Activated T-cell treated with anti-CD3 and anti-CD28 coated beads, Interleukin-2, amount 50 U/mL, for 4 hours (primary cell): ENCODE measurements around the gene USP22. TPM values are rescaled to one million over a fixed set of nuclear protein-coding genes. Genes with fewer than 3 reads are reported as not detected.

Experiments used
- ATAC-seq, 2 donors: fragments of 200-7000 bp; cut with Tn5 transposase; one replicate each; pipeline ENCODE4 v1.10.0; 2021
- DNase-seq: peaks from one replicate; pipeline ENCODE4 v3.0.0-alpha.2; 2020
- H3K27me3 Mint-ChIP-seq: one replicate; pipeline ENCODE4 v1.8.0; 2021; ENCODE audit warnings: low read depth, mixed read lengths
- H3K36me3 Mint-ChIP-seq: one replicate; pipeline ENCODE4 v1.8.0; 2022; ENCODE audit warnings: mixed read lengths; ENCODE audit not compliant: insufficient read depth
- H3K4me1 Mint-ChIP-seq: one replicate; pipeline ENCODE4 v1.8.0; 2021; ENCODE audit warnings: low read depth, mixed read lengths
- H3K4me3 Mint-ChIP-seq: one replicate; pipeline ENCODE4 v1.8.0; 2021; ENCODE audit warnings: mild to moderate bottlenecking, moderate library complexity, mixed read lengths
- H3K9me3 Mint-ChIP-seq: one replicate; pipeline ENCODE4 v1.8.0; 2021; ENCODE audit warnings: mixed read lengths
- total RNA-seq, 3 donors: library from RNA; stranded (reverse); gene quantifications; one replicate each; pipeline ENCODE4 v1.2.1, GENCODE V29; 2021

The USP22 gene
- total RNA-seq, 3 donors from 2014 or later: 112 to 125 (median 124) TPM

DNA sequence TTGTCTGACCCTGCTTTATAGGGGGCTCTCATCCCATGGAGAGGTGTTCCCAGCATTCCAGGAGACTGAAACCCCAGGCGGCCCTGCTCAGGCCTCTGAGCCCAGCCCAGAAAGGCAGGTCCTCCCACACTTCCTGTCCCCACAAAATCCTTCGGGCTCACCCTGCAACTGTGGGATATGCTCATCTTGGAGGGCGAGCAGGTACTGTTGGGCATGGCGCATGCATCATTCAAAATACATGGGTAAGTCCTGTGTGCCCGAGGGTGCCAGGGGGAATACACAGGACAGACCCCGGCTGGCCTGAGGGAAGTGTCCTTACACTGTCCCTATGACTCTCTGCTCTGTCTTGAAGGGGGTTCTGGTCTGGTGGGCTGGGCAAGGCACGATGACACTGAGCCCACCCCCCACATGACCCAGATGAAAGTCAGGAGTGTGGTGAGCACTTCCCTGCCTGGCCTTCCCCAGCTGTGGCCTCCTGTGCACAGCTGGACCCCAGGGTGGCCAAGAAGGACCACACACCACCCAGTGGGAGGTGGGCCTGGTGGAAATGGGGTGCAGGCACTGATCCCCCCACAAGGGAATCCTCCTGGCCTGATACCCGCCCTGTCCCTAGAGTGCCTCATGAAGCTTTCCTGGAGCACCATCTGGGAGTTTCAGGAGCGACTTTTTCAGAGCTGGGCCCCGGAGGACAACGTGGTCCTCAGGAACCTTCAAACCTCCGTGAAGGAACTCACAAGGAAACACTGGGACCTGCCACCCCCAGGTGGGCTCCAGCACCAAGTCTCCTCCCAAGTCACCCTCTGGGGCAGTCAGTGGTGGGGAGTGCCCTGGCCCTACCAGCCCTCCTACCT is 46.7 kb downstream of the USP22 start:
- Mint-ChIP-seq H3K4me3 (no peak overlapping the region), H3K9me3 (no peaks in the 10 kb centered on the region), H3K36me3 (peaks cover 2% of the 10 kb centered on the region), H3K27me3 (no peaks in the 10 kb centered on the region), H3K4me1 (peaks cover 17% of the 10 kb centered on the region)
- ATAC-seq (no peak), DNase-seq (no peak)

DNA sequence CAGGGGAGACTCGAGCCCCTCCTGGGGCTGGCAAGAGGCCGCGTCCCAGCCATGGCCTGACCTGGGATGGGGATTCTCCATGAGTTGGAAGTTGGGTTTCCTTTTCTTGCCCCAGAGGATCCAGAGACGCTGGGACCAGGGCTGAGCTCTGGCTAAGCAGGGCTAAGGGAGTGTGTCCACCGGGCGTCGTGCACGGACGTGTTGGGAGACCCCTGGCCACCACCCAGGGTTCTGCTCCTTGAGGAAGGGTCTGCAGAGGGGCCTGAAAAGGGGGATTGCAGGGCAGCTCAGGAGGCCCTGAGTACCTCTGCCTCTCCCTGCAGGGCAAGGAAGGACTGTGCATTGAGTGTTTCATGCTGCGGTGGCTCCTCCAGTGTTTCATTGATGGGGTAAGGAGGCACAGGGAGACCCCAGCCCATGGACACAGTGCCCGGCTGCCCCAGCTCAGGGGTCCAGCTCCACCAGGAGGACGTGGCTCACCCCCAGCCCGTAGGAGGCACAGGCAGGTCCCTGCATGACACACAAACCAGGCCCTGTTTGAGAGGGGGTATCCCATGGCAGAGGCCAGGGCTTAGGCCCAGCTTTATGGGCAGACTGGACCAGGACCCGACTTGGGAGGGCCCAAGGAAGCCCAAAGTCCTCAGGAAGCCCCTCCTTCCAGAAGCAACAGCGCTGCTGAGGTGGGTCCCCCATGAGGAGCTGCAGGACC is 47.5 kb downstream of the USP22 start:
- ATAC-seq: no peak
- DNase-seq: no peak
- no peak overlapping the region for H3K4me3 Mint-ChIP-seq
- no peaks in the 10 kb centered on the region for H3K27me3 Mint-ChIP-seq
- H3K9me3 Mint-ChIP-seq: no peaks in the 10 kb centered on the region
- peaks cover 14% of the 10 kb centered on the region for H3K4me1 Mint-ChIP-seq
- peaks cover 2% of the 10 kb centered on the region for H3K36me3 Mint-ChIP-seq

DNA sequence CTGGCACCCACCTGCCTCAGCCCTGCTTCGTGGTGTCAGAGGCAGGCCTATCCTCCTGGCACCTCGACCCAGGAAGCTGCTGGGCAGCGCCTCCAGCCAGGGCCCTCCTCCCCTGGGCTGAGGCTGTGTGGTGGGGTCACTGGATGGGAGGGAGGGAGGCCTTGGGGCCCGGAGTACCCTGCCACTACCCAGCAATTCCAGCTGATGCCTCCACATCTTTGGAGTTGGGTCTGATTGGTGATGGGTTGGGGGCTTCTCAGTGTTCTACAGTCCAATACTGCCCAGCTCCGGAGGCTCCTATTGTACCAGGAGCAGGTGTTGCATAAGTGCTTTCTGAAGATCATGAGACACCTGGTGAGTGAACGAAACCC is 48.0 kb downstream of the USP22 start:
- no peak overlapping the region for H3K4me3 Mint-ChIP-seq
- H3K4me1 Mint-ChIP-seq: peaks cover 14% of the 10 kb centered on the region
- H3K27me3 Mint-ChIP-seq: no peaks in the 10 kb centered on the region
- H3K9me3 Mint-ChIP-seq: no peaks in the 10 kb centered on the region
- DNase-seq (no peak), ATAC-seq (no peak)
- no peaks in the 10 kb centered on the region for H3K36me3 Mint-ChIP-seq

DNA sequence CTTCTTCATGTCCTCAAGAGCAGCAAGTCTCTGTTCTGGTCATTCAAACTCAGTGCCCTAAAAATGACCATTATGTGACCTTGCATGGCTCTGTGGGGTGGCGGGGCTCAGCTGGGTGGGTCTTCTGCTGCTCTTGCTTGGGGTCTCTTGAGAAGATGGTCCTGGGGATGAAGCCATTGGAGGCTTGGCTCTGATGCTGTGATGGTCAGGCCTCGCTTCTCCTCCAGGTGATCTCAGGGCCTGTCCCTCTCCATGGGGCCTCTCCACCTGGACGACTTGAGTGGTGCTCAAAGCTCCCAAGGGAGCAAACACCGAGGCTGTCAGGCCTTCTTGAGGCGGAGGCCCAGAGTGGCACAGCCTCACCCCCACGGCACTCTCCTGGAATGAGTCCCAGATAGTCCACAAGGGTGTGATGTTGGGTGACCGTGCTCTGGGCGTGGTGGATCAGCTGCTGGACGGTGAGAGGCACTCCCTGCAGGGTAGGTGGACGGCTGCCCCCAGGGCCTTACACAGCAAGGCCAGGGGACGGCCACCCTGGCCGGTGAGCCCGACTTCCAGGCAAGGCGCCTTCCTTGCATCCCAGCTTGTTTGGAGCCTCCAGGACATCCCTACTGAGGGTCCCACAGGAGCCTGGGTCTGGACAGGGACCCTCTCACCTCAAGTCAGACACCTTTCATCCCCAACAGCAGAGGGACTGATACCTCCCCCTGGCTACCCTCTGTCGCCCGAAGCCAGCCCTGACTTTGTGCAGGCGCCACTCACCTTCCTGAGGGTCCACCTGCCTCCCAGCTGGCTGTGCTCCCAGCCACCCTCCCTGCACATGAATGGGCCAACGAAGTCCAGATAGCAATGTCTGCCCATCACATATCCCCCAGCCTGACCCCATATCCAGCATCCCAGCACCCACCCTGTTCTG is 48.7 kb downstream of the USP22 start:
- H3K9me3 Mint-ChIP-seq: no peaks in the 10 kb centered on the region
- H3K36me3 Mint-ChIP-seq: no peaks in the 10 kb centered on the region
- H3K4me1 Mint-ChIP-seq: peaks cover 9% of the 10 kb centered on the region

DNA sequence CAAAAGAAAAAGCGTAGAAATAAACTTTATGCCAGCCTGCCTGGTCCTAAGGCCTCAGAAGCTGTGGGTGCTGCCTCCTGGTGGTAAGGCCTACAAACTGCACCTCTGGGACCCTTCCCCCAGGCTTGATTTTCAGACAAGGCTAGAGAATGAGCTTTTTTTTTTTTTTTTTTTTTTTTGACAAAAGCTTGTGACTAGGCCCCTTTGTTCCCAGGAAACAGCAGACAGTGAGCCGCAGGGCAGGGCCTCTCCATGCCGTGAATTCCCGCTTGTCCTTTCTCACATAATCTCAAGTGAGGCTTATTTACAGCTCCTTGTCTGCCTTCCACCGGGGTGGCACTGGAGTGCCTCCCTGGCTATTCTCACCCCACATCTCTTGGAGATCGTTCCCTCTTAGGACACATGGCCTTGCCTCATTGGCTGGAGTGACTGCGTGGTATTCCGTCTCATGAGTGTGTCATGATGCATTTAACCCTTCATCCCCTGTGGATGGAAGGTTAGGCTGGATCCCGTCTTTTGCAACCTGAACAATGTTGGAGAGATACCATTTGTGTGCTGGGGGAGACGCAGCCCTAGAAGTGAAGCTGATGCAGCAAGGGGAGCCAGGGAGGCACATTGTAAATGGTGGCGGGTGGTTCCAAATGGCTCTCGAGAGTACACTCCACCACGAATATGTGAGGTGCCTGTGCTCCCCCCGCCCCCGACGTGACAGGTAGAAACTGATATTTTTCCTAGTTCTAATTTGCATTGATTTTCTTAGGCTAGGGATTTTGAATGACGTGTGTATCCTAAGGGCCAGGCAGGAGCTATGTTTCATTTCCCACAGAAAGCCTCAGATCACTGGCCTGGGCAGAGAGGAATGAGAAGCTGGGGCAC is 49.6 kb downstream of the USP22 start:
- Mint-ChIP-seq H3K27me3 (no peaks in the 10 kb centered on the region), H3K4me3 (no peak overlapping the region), H3K36me3 (no peaks in the 10 kb centered on the region), H3K4me1 (peaks cover 1% of the 10 kb centered on the region), H3K9me3 (no peaks in the 10 kb centered on the region)
- ATAC-seq: peak; percentile 45 to 63
- DNase-seq: peak; percentile 53

More for the DNA sequence above, 48.7 kb downstream of the USP22 start:
- H3K27me3 Mint-ChIP-seq: no peaks in the 10 kb centered on the region
- DNase-seq (no peak), ATAC-seq (no peak)
- H3K4me3 Mint-ChIP-seq: no peak overlapping the region

DNA sequence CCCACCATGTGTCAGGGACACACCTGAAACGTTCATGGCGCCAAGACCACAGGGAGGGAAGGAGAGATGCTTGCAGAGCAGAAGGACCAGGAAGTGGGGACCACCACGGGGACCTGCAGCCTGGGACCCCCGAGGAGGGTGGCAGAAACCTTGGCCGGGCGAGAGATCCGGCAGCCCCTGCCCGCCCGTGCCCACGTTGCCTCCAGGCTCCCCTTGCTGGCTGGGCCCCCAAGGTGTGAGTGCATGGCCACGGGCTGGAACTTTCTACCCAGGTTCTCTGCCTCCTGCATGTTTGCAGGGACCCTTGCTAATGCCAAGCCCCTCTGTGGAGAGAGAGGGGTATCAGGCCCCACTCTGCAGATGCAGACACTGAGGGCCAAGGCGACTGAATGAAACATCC is 50.4 kb downstream of the USP22 start:
- H3K27me3 Mint-ChIP-seq: no peaks in the 10 kb centered on the region
- no peaks in the 10 kb centered on the region for H3K36me3 Mint-ChIP-seq
- no peaks in the 10 kb centered on the region for H3K9me3 Mint-ChIP-seq
- ATAC-seq (no peak), DNase-seq (no peak)
- peaks cover 1% of the 10 kb centered on the region for H3K4me1 Mint-ChIP-seq
- H3K4me3 Mint-ChIP-seq: no peak overlapping the region

DNA sequence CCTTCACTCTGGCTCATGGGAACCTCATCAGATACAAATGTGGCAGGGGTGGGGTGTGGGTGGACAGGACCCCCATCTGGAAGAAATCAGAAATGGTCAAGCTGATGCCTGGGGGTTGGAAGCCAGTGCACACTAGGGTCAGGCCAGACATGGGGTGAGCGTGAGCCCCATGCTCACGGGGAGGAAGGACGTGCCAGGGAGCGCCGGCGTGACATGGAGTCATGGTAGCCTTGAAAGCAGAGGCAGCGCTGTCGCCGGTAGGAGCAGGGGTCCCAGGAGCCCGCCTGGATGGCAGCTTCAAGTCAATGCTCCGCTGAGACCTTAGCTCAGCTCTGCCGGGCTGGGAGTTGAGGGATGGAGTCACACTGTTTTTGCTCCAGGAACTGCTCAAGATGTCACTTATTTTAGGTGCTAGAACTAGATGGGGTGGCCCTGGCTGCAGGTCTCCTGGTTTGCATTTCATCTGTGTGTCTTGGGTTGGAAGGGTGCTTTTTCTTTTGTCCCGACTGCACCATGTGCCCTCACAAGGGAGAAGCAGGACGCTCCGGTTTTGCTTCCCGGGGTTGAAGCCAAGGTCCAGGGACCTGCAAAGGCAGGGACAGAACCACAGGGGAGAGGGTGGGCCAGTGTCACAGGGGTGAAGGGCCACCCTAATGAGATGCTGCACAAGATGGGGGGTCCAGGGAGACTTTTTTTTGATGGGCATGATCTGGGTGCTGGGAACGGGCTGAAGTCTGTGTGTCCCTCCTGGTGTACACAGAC is 51.4 kb downstream of the USP22 start:
- Mint-ChIP-seq H3K4me1 (peaks cover 1% of the 10 kb centered on the region), H3K9me3 (no peaks in the 10 kb centered on the region), H3K36me3 (no peaks in the 10 kb centered on the region), H3K4me3 (no peak overlapping the region), H3K27me3 (no peaks in the 10 kb centered on the region)
- DNase-seq: no peak
- ATAC-seq: no peak

DNA sequence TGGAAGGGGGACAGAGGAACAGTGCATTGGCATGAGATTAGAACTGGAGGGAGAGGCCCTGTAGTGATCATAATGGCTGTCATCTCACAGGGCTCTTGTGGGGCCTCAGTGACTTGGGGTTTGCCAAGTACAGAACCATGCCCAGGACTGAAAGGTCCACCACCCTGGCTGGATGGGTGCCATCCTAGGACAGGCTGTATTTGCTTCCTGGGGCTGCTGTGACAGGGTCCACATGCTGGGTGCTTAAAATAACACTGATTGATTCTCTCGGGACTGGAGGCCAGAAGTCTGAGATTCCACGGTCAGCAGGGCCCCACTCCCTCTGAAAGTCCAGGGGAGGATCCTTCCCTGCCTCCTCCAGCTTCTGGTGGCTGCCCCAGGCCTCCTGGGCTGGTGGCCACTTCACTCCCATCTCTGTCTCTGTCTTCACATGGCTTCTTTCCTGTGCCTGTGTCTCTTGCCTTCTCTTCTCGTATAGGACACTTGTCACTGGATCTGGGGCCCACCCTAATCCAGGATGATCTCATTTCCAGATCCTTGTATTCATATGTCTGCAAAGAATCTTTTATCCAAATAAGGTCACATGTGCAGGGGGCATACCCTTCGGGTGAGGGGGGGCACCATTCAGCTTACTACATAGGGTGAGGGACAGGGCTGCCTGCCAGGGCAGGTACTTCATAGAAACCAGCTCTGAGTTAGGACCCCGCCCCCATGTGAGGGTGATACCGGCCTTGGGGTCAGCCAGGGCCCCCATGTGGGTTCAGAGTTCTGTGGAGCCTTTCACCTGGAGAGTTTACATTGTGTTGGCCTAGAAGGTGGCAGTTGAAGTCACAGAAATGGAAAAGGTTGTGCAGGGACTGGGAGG is 52.6 kb downstream of the USP22 start:
- ATAC-seq (no peak), DNase-seq (no peak)
- H3K4me3 Mint-ChIP-seq: no peak overlapping the region
- H3K9me3 Mint-ChIP-seq: no peaks in the 10 kb centered on the region
- H3K4me1 Mint-ChIP-seq: peaks cover 1% of the 10 kb centered on the region
- H3K36me3 Mint-ChIP-seq: no peaks in the 10 kb centered on the region
- no peaks in the 10 kb centered on the region for H3K27me3 Mint-ChIP-seq

DNA sequence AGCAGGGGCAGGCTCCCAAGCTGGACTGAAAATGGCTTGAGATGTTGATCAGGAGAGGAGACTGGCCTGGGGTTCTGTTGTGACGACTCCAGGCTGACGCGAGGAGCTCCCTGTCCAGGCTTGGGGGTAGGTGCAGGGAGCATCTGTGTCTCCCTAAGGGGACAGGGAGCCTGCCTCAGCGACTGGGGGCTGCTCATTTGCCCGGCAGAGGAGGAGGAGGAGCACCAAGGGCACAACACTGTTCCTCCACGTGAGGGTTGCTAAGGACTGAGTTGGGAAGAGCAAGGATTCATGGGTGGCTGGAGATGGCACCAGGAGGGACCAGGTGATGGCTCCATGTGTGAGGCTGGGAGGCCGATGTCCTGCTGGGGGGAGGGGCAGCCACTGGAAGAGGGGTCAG is 53.3 kb downstream of the USP22 start:
- Mint-ChIP-seq H3K27me3 (no peaks in the 10 kb centered on the region), H3K4me1 (peaks cover 1% of the 10 kb centered on the region), H3K4me3 (no peak overlapping the region), H3K36me3 (no peaks in the 10 kb centered on the region), H3K9me3 (no peaks in the 10 kb centered on the region)
- ATAC-seq: no peak
- DNase-seq: no peak

DNA sequence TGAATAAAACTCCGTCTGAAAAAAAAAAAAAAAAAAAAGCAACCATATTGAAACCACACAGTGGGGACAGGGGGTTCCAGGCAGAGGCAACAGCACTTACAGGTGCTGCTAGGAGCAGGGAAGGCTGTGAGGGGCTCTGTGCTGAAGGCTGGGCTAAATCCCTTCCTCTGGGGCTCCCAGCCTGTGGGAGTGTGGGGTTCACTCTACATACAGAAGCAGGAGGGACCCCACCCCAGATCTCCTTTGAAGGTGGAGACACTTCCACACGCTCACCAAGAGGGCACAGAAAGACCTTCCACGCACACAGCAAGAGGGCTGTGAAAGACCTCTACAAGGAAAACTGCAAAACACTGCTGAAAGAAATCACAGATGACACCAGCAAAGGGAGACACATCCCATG is 53.9 kb downstream of the USP22 start:
- no peak for DNase-seq
- no peak for ATAC-seq

DNA sequence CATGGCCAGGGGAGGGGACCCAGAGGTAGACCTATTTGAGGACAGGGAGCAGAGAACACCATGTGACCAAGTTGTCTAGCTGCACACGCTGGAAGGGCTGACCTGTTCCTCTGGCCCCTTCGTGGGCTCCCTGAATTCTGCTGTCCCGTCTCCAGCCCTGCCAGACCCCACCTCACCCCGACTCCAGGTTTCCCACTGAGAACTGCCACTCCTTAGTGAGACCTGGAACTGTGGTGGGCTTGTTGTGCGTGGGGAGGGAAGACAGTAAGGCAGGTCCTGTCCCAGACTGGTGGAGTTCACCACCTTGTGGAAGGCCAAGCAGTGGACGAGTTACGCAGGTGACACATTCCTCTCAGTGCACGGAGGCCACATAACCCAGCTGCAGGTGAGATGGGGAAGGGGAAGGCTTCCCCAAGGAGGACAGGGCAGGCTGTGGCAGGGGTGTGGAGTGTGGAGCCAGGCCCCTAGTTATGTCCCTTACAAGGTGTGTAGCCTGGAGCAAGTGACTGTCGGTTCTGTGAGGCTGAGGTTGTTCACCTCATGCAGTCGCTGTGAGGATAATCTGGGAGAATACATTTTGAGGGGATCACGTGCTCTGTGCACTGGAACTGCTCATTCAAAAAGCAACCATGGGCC is 54.7 kb downstream of the USP22 start:
- H3K9me3 Mint-ChIP-seq: no peaks in the 10 kb centered on the region
- DNase-seq (no peak), ATAC-seq (no peak)
- H3K4me3 Mint-ChIP-seq: no peak overlapping the region
- peaks cover under 1% of the 10 kb centered on the region for H3K4me1 Mint-ChIP-seq
- H3K27me3 Mint-ChIP-seq: no peaks in the 10 kb centered on the region
- H3K36me3 Mint-ChIP-seq: no peaks in the 10 kb centered on the region

More for the DNA sequence above, 53.9 kb downstream of the USP22 start:
- no peak overlapping the region for H3K4me3 Mint-ChIP-seq
- H3K9me3 Mint-ChIP-seq: no peaks in the 10 kb centered on the region
- no peaks in the 10 kb centered on the region for H3K36me3 Mint-ChIP-seq
- H3K27me3 Mint-ChIP-seq: no peaks in the 10 kb centered on the region
- peaks cover 1% of the 10 kb centered on the region for H3K4me1 Mint-ChIP-seq

DNA sequence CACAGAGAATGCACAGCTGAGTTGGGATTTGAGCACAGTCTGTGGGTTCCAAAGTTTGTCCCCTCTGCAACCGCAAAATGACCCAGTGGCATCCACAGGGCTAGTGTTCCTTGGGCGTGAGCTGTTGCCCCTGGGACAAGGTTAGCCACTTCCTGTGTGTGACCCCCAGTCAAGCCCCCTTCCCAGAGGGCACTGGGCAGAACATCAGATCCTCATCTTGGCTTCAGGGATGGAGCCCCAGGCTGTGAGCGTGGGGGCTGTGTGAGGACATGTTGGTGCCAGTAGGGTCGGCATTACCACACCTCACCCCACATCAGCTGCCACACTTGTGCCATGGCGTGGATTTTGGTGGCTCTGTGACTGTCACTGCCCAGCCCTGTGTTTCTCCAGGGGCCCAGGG is 55.3 kb downstream of the USP22 start:
- no peak for DNase-seq
- H3K27me3 Mint-ChIP-seq: no peaks in the 10 kb centered on the region
- H3K4me1 Mint-ChIP-seq: no peaks in the 10 kb centered on the region
- H3K4me3 Mint-ChIP-seq: no peak overlapping the region
- no peak for ATAC-seq
- no peaks in the 10 kb centered on the region for H3K9me3 Mint-ChIP-seq
- H3K36me3 Mint-ChIP-seq: no peaks in the 10 kb centered on the region
